ENCODE data around the gene TRIM8. TPM values are rescaled to one million over a fixed set of nuclear protein-coding genes. Genes with fewer than 3 reads are reported as not detected.

Gene TRIM8
- total RNA-seq, 1 experiment from 2014 or later, result 61.4 TPM

DNA sequence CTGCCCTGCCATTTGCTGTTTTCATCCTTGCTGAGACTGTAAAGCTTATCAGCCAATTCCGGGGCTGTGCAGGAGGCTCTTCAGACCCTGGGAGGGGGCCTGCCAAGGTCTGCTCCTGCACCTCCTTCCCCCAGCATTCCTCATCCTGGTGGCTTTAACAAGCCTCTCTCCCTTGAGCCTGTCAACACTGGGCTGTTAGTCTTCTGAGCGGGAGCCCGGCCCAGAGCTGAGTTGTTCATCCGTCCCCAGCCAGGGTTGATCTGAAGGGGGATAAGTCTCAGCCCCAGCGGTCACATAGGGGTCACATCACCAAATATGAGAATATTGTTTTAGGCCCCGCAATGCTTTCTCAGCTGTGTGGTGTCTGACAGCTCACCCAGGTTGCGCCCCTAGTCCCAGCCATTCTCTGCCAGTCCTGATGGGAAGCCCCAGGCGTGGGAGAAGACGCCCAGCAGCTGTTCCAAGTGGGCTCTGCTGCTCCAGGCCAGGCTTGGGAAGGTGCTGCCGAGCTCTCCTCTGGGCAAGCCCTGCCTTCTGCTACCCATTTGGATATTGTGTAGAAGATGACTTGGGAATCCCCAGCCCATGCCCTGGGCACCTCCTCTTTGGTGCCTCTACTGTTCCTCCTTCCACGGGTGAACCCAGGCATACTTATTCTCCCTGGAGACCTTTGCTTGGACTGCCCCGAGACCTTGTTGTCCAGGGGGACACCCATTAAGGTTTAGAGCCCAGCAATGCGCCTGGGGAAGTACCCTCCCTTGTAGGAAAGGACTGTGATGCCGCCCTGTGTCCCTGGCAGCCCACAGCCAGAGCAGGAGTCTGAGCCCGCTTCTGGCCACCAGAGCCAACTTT lies 23.5 kb upstream of the TRIM8 start:
- Histone ChIP-seq H3K9me3 (ENCODE audit: low read length) (no peaks in the 10 kb centered on the region), H3K9ac (ENCODE audit: low read length) (no peak overlapping the region), H2AFZ (ENCODE audit: low read length) (no peak overlapping the region), H3K9me2 (replicated peaks; ENCODE audit: low read length) (no peaks in the 10 kb centered on the region), H3K79me2 (ENCODE audit: low read length) (no peaks in the 10 kb centered on the region), H3K36me3 (ENCODE audit: low read depth, low read length) (no peaks in the 10 kb centered on the region), H3K4me3 (ENCODE audit: low read length) (no peak overlapping the region), H3K27me3 (ENCODE audit: low read length) (no peaks in the 10 kb centered on the region), H3F3A (ENCODE audit: low read length, unreplicated experiment) (no peaks in the 10 kb centered on the region), H4K20me1 (ENCODE audit: low read length) (no peaks in the 10 kb centered on the region), H3K27ac (ENCODE audit: low read length) (no peak overlapping the region; the same call in 1 of the 2 replicates), H3K4me1 (ENCODE audit: insufficient read depth, low read length) (peaks cover 13% of the 10 kb centered on the region), H3K4me2 (ENCODE audit: low read length) (no peak overlapping the region)
- CTCF ChIA-PET, result no interaction called here
- intact Hi-C loops (cut with micrococcal nuclease), result no loop called here
- no peak for ATAC-seq
- POLR2A ChIA-PET (ENCODE audit: unreplicated experiment), result no interaction called here
- BruUV-seq (replicated peaks), result no TSS peak
- DNase-seq, result no peak
- TF ChIP-seq EZH2phosphoT487 (IDR thresholded peaks at IDR 0.05; ENCODE audit: borderline replicate concordance, low read length) (no peak), EZH2 (IDR thresholded peaks at IDR 0.05; ENCODE audit: low read length, unreplicated experiment) (no peak)
- TF ChIP-seq, protein P1, sequence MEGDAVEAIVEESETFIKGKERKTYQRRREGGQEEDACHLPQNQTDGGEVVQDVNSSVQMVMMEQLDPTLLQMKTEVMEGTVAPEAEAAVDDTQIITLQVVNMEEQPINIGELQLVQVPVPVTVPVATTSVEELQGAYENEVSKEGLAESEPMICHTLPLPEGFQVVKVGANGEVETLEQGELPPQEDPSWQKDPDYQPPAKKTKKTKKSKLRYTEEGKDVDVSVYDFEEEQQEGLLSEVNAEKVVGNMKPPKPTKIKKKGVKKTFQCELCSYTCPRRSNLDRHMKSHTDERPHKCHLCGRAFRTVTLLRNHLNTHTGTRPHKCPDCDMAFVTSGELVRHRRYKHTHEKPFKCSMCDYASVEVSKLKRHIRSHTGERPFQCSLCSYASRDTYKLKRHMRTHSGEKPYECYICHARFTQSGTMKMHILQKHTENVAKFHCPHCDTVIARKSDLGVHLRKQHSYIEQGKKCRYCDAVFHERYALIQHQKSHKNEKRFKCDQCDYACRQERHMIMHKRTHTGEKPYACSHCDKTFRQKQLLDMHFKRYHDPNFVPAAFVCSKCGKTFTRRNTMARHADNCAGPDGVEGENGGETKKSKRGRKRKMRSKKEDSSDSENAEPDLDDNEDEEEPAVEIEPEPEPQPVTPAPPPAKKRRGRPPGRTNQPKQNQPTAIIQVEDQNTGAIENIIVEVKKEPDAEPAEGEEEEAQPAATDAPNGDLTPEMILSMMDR (conservative IDR thresholded peaks at IDR 0.05; ENCODE audit: low read depth, low read length), result no peak

DNA sequence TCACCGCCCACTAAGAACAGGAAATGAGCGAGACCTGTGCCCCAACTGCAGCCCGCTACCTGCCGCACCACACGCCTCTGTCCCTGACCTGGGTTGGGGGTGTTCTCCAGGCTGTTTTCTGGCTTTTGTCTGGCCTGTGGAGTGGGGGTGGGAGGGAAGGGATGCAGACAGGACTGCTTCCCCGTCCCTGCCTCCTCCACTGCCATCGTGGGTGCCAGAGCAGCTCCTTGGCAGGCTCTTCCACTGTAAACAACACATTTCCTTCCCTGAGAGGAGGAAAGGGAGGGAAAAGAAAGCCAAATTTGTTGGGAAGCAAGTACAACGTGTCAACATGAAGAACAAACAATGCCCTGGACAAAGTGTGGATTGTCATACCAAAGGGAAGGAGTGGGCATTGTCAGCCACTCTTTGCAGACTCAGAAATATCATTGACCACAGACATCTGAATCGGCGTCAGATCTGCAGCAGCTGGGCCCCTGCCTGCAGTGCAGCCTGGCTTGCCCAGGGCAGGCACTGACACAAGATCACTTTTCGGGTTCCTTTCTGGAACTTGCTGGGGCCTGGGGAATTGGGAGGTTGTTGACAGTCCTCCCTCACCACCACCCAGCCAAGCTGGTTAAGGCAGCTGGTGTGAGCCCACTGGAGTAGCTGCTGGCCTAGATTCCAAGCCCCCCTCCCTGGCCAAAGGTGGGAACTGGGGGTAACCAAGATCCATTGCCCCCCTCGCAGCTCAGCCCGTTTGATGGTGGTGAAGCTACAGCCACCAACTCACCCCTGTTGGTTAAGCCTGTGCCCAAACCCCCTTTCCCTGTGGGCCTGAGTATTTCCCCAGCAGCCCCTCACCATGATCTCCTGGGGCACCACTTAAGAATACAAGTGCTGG lies 22.6 kb upstream of the TRIM8 start:
- DNase-seq (peak; percentile 43), ATAC-seq (peak; percentile 72)
- Histone ChIP-seq H4K20me1 (ENCODE audit: low read length) (no peaks in the 10 kb centered on the region), H3K36me3 (ENCODE audit: low read depth, low read length) (no peaks in the 10 kb centered on the region), H3K9ac (ENCODE audit: low read length) (no peak overlapping the region), H3K27me3 (ENCODE audit: low read length) (no peaks in the 10 kb centered on the region), H3K27ac (ENCODE audit: low read length) (no peak overlapping the region; the same call in 1 of the 2 replicates), H3K9me2 (replicated peaks; ENCODE audit: low read length) (no peaks in the 10 kb centered on the region), H3F3A (ENCODE audit: low read length, unreplicated experiment) (no peaks in the 10 kb centered on the region), H2AFZ (ENCODE audit: low read length) (no peak overlapping the region), H3K4me2 (ENCODE audit: low read length) (no peak overlapping the region), H3K79me2 (ENCODE audit: low read length) (no peaks in the 10 kb centered on the region), H3K4me3 (ENCODE audit: low read length) (no peak overlapping the region), H3K4me1 (ENCODE audit: insufficient read depth, low read length) (peaks cover 13% of the 10 kb centered on the region), H3K9me3 (ENCODE audit: low read length) (no peaks in the 10 kb centered on the region)
- TF ChIP-seq EZH2 (IDR thresholded peaks at IDR 0.05; ENCODE audit: low read length, unreplicated experiment), result no peak
- no peak for TF ChIP-seq EZH2phosphoT487 (IDR thresholded peaks at IDR 0.05; ENCODE audit: borderline replicate concordance, low read length)
- TF ChIP-seq, protein P1 (conservative IDR thresholded peaks at IDR 0.05; ENCODE audit: low read depth, low read length), result no peak
- no TSS peak for BruUV-seq (replicated peaks)
- CTCF ChIA-PET, result no interaction called here
- POLR2A ChIA-PET (ENCODE audit: unreplicated experiment), result no interaction called here
- intact Hi-C loops (cut with micrococcal nuclease), result no loop called here

Measured in PC-3 (cell line).